KBM-7 (cell line): ENCODE data around the gene CHCHD6.

Experiments used
- DNase-seq: peaks from one replicate; pipeline ENCODE4 v3.0.0-alpha.2; 2015
- in situ Hi-C: fragments of 300-500 bp; cut with MboI; formaldehyde crosslinking; loops from 2 replicates; pipeline ENCODE4 v1.14.3; 2020; ENCODE audit warnings: low sequenced_read_pairs, low pct_unique_long_range_greater_than_20kb, mixed read lengths

CHCHD6 gene

DNA sequence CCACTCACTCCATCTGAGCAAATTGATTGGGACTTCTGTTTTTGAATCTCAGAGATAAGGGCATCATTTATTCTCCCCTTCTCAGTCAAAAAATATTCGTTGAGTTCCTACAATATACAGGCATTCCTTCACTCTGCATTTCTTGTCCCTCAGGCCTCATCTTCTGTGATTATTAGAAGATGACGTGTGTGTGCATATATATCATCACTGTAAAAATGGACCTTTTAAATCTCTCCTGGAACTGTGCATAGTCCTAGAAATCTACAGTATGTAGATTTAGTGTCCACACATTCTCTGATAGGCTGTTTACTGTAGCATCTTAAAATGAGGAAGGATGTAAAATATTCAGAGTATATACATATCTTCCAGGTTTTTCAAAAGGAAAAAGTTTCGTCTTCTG, 235.7 kb downstream of the CHCHD6 start:
- DNase-seq, result no peak
- in situ Hi-C loops, result no loop called here

DNA sequence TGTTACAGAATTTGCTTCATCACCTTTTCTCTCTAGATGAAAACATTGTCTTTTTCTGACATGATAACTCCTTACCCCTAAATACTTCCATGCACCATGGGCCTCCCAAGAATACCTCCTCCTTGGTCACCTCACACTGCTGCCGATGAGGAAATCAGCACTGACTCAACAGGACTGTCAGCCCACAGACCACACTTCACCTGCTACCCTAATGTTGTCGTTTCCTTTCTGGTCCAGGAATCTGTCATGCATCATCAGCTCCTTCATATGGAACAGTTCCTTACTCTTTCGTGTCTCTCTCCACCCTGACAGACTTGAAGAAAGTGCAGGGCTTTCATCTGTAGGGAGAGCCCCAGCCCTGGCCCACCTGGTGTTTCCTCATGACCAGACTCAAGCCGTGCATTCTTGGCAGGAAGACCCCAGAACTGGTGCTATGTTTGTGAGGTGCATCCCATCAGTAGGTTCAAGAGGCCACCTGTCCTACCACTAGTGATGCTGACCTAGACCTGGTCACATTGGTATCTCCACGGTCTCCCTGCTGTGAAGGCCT, 237.8 kb downstream of the CHCHD6 start:
- in situ Hi-C loops, result no loop called here
- no peak for DNase-seq

DNA sequence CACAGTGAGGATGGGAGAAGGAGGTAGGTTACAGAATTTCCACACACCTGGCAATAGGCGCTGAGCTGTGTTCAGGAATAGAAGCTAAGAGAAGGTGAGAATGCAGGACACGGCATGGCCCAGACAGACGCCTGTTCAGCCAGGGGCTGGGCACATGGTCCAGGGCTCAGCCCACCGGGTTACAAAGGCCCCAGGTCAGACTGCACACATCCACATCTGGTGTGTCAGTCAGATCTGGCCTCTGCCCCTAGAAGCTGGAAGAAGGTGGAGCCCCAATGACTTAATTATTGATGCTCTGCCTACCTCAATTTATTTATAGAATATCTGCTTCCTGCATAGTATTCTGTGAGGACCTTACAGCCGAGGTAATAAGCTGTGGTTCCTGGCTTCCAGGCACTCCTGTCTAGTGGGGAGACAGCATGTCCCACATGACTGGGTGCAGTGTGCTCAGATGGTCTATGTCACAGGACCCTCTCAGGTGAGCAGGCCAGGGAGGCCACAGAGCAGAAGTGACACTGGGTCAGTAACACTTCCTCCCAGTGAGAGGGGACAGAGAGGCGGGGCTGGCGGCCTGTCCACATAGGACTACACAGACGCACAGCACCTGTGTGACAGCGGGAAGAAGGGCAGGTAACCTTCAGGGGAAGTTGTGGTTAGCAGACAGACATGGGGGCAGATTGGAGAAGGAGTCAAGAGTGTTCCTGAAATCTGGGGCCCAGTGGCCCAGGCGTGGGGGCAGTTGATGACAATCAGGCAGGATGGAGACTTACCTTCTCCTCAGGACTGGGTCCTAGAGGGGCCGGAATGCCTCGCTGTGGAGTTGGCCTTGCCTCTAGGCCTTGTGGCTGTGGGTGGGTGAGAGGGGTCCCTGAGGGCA, 240.3 kb downstream of the CHCHD6 start:
- no peak for DNase-seq
- in situ Hi-C loops, result no loop called here

DNA sequence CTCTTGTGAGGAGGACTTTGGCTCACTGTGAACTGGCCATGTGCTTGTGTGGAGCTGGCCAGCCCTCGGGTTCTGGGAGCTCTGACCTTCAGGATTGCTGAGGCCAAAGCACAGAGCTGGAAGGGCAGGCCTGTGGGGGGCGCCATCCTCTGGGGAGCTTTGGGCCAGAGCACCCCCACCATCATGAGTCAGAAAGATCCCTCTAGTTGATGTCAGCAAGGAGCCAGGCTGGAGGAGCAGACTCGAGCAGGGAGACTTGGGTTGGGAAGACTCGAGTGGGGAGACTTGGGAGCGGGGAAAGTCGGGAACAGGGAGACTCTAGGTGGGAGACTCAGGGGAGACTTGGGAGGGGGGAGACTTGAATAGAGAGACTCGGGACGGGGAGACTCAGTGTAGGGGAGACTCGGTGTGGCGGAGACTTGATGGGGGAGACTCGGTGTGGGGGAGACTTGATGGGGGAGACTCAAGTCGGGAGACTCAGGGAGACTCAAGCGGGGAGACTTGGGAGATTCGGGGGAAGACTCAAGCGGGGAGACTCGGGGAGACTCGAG, 241.2 kb downstream of the CHCHD6 start:
- no peak for DNase-seq
- in situ Hi-C loops, result no loop called here

DNA sequence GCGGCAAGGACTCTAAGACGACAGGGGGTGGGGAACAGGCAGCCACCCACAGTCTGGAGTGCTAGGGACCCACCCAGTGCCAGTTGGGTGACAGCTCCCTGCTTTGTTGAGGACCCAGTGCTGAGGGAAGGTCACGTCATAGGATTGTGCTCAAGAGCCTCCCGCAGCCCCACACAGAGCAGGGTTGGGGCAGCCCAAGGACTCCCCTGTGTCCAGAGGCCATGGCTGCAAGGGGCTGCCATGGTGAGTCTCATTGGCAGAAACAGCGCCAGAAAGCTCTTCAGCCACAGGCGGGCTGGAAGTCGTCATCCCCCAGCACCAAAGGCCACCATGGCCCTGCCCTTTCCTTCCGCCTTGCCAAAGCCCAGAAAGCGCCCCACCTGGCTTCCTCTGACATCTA, 241.9 kb downstream of the CHCHD6 start:
- no peak for DNase-seq
- in situ Hi-C loops, result no loop called here

DNA sequence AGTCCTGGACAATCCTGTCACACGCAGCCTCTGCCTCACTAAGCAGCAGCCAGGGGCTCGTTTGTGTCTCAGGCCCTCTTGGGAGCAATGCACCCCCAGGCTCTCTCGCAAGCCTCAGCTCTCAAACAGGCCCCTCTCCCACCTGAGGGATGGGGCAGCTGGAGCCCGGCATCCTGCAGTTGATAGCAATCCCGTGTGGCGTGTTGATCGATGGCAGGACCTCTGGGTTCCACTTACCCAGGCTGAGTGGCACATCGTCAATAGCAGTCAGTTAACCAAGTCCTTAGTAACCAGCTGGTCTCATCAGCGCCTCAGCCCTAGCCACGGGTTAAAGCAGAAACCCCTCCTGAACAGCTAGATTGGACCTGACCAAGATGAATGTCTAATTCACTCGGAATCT, 242.4 kb downstream of the CHCHD6 start:
- in situ Hi-C loops, result no loop called here

DNA sequence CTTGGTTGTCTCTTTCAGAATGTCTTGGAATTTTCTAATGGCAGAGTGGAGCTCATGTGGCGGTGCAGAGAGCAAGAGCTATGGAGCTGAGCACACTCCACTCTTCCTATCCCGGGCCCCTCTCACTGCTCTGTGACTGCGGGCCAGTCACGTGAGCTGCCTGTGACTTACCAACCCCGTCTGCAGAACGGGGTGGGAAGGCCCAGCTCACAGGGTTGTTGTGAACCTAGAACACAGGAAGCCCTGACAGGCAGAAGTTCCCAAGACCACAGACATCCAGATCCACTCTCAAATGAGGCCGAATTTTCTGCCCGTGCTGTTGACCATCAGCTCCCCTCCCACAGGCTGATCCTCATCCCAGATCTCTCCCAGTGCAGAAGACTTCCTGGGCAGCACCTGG, 243.4 kb downstream of the CHCHD6 start:
- DNase-seq, result no peak
- in situ Hi-C loops, result no loop called here

More for the DNA sequence above, 242.4 kb downstream of the CHCHD6 start:
- DNase-seq, result no peak

DNA sequence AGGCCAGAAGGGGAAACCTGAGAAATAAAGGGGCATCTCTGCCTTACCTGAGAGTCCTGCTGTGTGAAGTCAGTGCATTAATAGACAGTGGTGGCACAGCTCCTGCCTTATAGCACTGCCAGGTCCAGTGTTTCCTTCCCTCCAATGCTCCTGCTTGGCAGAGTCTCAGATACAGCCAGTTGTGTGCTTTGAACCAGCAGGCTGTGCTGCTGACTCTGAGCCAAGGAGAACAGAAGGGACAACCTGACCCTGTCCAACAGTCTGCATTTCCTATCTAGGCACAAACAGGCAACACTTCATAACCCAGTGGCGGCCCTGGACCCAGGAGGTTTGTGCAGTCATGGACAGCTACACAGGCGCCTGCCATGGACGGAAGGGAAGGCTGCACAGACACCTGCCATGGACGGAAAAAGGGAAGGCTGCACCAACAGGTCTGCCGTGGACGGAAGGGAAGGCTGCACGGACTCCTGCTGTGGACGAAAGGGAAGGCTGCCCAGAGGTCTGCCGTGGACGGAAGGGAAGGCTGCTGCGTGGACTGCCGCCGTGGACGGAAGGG, 245.0 kb downstream of the CHCHD6 start:
- no peak for DNase-seq
- in situ Hi-C loops, result no loop called here

DNA sequence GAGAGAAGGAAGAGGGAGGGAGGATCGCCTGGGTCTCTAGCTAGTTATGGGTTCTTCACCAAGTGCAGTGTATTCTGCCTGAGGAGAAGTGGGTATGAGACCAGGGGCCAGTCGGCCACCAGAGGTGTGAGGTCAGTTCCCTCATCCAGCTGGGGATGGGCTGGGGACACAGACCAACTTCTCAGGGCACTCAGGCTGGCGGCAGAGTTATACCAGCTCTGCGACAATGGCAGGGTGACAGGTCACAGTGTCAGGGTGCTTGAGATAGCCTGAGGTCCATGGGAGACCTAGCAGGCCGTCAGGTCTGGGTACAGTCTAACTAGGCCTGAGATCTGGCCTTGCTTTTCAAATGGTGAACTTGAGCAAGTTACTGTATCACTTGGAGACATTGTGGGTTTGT, 247.5 kb downstream of the CHCHD6 start:
- no peak for DNase-seq
- in situ Hi-C loops, result no loop called here

DNA sequence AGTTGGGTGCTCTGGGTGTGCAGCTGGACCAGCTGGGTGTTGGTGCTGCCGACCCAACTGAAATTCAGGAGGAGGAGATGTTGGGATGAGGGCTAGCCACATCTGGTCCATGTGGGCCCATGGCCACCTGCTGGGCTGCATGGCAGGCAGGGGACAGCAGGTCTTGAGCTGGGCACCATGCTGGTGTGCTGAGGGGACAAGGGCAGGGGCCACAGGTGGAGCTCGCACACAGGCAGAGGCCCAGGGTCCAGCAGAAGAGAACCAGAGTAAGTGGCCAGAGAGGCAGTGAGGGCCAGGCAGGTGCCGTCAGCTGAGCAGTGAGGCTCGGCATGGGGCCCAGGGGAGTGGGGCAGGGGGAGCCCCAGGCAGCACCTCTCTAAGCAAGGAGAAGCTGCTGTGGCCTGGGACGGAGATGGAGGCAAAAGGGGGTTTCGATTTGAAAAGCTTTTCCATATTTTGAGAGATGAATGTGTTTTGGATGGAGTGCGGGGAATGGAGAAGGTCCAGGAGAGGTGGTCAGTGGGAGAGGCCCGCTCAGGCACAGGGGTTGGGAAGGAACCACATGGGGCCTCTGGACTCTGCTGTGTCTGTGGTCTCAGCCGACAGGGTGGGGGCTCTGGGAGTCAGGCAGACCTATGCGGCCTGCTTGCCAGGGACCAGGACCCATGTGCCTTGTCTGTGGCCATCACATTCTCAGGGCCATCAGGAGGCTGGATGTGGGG, 248.4 kb downstream of the CHCHD6 start:
- DNase-seq, result no peak
- in situ Hi-C loops, result no loop called here

DNA sequence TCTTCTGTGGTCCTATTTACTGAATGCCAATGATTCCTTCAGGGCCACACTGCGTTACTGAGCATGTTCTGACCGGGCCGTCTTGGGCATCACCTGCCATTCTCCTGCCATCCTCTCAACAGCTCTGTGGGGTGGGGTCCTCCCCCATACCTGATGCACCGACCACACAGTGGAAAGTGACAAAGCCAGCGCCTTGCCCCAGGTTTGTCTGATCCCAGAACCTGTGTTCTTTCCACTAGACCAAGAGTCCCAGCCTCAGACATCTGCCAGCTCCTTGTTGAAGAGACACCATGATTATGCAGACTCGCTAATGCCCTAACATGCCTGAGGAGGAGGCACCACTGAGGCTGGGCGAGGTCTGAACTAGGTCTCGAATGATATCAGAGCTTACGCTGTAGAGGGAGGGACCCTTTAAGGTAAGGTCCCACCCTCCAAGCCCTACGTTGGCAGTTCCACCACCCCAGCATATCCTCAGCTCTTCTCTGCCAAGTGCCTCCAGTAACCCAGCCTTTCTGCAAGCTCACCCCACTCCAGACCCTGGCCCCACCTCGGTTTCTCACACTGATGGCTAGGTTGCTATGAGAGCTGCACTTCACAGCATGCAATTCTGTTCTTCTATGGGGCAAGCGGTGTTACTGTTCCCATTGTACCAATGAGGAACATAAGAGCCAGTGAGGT, 249.1 kb downstream of the CHCHD6 start:
- in situ Hi-C loops, result no loop called here
- no peak for DNase-seq

DNA sequence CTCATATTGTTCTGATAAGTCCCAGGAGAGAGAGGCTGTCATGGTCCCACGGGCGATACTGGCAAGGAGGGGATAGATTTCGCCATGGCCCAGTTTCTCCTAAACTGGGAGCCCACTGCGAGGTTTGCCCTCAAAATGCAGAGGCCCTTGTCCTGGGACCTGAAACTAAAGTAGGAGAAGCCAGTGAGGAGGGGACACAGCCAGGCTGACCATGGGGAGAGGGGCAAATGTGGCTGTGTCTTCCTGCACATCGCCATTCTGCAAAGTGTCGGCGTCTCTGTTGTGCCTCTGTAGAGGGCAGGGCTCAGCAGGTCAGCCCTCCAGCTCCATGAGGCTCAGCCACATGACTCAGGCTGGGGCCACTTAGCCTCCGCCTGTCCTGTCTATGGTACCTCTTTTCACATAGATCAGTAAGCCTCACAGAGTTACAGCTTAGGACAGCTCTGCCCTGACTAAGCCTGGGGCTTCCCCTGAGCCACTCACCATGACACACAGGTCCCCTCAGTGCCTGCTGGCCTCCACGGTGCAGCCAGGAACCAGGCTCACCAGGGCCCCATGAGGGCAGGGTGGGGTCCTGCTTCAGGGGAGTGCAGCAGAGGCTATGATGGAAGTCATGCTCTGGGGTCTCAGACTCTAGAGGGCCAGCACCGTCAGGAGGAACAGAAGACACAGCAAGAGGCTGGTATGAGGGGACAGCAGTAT, 250.3 kb downstream of the CHCHD6 start:
- no peak for DNase-seq
- in situ Hi-C loops, result no loop called here

DNA sequence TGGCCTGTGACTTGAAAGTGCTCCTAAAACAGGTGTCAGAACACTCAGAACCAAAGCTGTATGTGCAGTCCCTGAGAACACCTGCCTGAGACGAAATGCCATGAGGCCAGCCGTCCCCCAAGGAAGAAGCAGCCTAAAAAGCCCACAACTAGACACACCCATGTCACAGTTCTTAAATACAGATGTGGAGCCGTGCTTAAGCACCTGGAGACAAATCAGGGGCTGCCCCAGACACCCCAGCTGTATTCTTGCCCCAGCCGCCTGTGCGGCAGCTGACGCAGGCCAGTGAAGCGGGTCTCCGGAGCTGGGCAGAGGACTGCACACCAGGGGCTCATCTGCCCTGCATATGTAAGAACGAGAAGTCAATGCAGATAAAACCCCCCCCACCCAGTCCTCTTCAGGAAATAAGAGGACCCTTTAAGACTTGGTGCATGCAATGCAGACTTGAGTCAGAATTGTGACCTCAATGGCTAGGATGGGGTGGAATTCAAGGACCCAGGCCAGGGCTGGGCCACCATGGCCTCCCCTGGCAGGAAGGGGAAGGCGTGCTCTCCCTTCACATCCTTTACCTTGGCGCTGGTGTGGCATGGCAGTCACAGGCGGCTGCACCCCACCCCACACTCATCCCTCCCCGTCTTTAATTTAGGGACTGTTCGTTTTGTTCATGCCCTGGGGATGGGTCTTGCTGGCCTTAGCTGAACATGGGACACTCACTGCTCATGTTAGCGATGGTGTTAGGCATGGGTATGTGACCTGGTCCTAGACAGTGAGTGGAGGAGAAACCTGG, 251.2 kb downstream of the CHCHD6 start:
- in situ Hi-C loops, result no loop called here
- no peak for DNase-seq

DNA sequence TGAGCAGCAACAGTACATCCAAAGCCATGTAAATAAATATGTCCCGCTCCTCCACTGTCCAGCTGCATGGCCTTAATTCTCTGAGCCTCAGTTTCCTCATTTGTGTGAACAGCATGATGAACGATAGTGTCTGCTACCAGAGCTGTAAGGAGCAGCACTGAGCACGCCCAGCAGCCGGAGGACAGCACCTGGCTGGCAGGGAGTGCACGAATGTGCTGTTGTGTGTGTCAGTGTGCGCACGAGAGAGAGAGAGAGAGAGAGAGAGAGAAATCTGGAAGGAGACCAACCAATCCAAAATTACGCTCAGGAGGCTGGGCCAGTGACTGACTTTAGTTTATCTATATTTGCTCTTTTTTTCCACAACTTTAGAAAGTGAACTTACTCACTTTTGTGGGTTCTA, 252.3 kb downstream of the CHCHD6 start:
- DNase-seq, result no peak
- in situ Hi-C loops, result no loop called here

DNA sequence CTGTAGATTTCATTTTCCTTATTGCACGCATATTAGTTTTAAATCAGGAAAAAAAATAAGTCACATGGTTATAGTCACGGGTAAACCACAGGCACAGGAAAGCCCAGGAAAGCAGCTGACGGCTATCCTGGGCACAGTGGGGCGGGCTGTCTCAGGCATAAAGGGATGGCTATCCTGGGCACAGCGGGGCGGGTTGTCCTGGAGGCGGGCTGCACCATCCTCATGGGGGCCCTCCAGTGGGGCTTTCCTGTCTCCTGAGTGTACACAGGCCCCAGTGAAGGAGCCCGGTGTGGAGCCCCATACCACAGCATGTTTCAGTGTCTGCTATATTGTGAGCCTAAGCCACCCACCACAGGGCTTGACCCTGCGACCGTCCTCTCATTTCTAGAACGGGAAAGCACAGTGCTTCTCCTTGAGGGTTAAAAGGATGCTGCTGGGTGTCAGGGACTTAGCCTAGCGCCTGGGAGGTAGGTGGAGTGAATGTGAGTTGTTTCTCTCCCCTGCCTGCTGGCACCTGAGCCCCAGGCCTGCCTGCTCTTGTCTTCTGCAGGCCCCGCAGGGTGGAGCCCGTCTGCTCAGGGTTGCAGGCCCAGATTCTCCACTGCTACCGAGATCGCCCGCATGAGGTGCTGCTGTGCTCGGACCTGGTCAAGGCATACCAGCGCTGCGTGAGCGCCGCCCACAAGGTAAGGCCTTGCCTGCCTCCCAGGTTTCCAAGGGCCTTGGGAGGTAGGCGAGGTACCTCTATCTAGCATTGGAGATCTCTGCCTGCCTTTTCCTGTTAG, 253.0 kb downstream of the CHCHD6 start:
- DNase-seq, result no peak
- in situ Hi-C loops, result no loop called here

DNA sequence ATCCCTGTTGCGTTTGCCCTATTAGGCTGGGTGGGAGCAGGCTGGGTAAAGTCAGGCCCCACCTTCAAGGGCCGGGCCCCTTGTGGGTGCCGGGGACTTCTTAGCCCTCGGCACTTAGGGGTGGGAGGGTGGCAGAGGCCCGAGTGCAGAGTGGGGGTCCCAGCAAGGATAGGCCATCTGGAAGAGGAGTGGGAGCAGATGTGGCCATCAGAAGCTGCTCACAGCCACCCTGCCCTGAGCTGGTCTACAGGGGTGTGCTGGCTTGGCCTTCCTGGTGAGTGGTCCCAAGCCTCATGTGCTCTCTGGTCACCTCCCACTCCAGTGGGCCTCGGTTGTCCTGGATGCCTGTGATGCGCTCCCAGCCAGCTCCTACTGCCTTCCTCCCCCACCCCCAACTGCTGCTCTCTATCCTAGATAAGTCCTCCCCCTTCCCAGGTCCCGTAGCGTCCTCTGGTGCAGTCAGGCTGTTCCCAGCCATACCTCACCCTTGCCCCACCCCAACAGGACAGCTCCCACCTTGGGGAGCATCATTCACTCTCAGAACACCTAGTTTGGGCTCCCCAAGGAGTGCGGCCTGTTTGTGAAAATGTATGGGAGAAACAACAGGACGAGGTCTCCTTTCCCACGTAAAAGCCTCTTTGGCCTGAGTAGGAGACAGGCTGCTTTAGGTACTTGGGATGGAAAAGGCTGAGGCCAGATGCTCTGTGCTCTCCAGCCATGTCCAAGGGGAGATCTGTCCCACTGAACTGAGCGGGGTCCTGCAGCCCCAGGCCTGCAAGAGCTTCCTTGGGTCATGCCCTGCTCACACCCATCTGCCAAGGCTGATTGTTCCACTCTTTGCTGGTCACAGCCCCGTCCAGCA, 254.0 kb downstream of the CHCHD6 start:
- in situ Hi-C loops, result no loop called here
- no peak for DNase-seq
